Activated CD8-positive, alpha-beta memory T cell treated with anti-CD3 and anti-CD28 coated beads for 48 hours (primary cell): Measurements from ENCODE around the gene CNTFR.

Experiments used
- DNase-seq, 3 experiments: peaks; one replicate each; pipeline ENCODE4 v3.0.0-alpha.2; 2020; ENCODE audit warnings: low read depth in 2 of 3, low spot score in 2 of 3

CNTFR gene

DNA sequence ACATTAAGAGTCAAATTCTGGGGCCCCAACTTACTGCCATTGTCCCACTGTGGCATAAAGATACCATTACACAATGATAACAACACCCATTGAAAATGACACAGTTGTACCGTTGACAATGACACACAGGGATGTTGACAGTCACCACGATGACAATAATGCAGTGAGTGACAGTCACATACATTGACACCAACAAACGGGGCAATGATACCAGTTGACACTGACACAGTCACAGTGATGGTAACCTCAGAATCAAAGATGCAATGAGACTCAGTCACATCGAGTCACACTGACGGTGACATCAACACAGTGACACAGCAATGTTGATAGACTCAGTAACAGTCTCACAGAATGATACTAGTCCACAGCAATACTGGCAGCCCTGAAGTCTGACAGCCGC lies 16.9 kb downstream of the CNTFR start:
- no peak for DNase-seq

DNA sequence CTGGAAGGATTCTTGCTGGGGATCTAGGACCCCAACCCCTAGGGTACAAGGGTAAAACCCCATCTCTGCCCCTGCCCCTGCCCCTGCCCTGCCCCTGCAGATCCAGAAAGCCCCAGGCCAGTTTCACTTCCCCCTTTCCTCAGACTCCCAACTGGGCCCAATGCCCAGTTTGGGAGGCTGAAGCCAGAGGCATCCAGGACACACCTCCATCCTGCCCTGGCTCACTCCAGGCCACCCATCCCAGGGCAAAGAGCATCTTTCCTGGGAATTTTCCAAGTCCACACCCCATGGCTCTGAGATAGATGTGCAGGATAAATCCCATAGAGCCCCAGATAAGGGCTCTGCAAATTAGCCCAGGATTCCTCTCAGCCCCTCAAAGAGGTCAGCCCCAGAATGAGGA lies 17.4 kb downstream of the CNTFR start:
- DNase-seq, result no peak

DNA sequence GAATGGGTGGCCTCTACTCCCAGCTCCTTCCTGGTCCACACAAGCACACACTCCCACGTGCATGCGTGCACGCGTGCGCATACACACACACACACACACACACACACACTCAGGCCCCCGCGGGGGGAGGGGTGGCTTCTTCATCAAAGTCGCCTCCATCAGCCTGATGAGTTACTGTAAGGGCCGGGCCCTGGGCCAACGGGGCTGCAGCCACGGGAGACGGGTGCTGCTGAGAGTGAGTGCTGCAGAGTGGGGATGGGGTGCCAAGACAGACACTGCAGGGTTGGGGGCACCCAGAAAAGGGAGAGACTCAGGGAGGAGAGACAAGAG lies 18.1 kb downstream of the CNTFR start:
- no peak for DNase-seq

DNA sequence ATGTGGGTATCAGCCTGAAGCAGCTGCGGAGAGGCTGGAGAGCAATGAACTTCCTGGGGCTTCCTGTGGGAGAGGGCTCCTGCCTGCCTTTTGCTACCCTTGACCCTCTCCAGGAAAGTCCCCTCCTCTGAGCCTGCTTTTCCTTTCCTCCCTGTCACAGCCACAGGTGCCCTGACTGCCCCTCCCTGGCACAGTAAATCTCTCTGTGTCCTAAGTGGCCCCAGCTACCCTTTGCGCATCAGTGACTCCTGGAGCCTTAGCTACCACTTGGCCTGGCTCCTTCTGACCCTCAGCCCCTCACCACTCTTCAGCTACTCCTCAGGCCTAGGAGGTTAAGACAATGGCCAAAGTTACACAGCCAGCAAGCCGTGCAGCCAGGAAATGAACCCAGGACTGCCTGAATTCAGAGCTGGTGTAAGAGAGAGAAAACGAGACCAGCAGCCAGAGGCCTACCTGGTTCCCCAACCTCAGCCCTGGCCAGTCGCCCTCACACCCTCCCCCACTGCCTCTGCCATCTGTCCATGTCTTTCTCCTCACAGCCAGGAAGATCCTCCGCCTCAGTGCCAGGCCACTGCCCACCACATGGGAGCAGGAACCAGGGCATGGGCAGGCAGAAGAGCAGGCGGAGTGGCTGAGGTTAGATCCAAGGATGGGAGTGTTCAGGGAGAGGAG lies 18.6 kb downstream of the CNTFR start:
- DNase-seq, result no peak

DNA sequence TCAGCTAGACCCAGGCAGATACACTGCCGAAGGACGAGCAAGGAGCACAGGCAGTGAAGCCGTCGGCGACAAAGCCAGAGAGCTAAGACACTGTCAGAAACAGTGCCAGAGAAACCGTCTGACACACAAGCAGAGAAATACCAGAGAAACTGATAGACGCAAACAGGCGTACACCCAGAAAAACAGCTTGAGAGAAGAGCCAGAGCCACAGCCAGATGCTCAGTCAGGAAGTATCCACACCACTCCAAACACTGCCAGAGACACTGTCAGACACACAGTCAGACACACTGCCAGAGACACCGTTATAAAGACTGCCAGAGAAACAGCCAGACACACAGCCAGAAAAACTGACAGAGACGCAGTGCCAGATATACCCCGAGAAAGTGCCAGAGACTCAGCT lies 19.1 kb downstream of the CNTFR start:
- no peak for DNase-seq

- DNase-seq, result no peak
These were observed 20.8 kb downstream of the CNTFR start for GRCh38 chr9:34568774-34569173.

GRCh38 chr9:34568133-34568532 lies 21.4 kb downstream of the CNTFR start:
- no peak for DNase-seq

- no peak for DNase-seq
These were observed 22.6 kb downstream of the CNTFR start for GRCh38 chr9:34566972-34567371.

GRCh38 chr9:34566322-34566721 lies 23.2 kb downstream of the CNTFR start:
- no peak for DNase-seq

GRCh38 chr9:34565856-34566255 lies 23.7 kb downstream of the CNTFR start:
- no peak for DNase-seq

DNA sequence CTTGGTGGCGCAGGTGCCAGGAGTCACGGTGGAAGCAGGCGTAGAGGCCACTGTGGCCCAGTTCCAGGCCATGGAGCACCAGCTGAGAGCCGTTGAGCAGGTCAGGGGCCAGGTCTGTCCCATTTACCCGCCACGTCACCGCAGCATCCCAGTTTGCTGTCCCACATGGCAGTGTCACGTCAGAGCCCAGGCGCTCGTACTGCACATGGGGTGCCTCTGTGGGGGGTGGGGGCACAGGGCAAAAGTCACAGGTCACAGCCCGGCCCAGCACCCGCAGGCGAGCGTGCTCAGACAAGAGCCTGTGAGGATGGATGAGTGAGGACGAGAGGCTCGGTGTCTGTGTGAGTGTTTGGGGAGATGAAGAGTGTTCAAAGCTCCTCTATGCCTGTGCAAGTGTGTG lies 24.9 kb downstream of the CNTFR start:
- no peak for DNase-seq

DNA sequence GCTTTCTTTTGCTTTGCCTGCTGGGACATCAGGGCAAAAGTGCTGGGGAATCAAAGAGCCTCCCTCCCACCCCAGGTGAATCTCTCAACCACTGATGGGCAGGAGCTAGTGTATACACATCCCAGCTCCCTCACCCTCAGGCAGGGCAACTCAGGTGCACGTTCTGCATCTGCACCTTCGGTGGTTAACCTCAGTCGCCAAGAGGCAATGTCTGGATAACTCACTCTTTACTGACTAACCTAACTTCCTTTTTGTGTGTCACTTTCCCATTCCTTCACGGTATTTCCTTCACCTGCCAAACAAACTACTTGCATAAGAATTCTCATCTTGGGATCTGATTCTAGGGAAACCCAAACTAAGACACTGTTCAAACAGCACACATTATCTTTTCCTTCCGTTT lies 26.3 kb downstream of the CNTFR start:
- no peak for DNase-seq

- DNase-seq, result peak in 1 of 3 experiments; percentile 36
These were observed 27.3 kb downstream of the CNTFR start for GRCh38 chr9:34562135-34562745.

GRCh38 chr9:34560599-34561214 lies 28.8 kb downstream of the CNTFR start:
- DNase-seq, result no peak

DNA sequence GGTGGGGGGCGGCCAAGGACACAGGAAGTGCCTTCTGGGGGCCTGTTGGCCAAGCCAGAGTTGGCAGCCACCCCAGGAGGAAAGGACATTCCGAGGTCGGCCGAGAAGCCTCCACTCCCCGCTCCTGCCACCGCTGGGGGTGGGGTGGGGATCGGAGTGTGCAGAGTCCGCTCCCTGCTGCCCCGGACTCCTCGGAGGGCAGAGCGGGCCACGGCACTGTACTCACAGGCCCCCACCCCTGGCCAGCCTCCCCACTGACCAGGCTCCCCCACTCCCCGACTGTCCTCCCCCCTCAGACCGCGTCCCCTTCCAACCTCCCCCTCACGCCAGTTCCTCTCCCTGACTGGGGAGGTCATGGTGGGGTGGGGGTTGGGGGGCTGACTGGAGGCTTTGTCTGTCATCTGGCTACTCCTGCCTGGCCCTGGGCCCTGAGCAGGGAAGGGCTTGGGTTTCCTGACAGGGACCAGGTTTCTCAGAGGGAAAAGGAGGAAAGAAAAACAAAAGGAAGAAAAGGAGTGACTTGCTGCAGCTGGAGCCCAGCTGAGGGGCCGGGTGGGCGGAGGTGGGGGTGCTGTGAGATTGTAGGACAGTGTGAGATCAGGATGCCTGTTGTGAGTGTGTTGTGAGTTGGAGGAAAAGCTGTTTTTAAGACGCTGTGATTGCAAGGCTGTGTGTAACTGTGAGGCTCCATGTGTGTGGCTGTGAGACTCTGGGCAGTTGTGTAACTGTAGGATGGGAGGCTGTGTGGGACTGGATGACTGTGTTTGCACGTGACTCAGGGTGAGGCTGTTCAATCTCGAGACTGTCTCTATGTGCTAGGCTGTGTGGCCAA lies 29.7 kb downstream of the CNTFR start:
- no peak for DNase-seq

- no peak for DNase-seq
These were observed 30.5 kb downstream of the CNTFR start for GRCh38 chr9:34558919-34559623.

DNA sequence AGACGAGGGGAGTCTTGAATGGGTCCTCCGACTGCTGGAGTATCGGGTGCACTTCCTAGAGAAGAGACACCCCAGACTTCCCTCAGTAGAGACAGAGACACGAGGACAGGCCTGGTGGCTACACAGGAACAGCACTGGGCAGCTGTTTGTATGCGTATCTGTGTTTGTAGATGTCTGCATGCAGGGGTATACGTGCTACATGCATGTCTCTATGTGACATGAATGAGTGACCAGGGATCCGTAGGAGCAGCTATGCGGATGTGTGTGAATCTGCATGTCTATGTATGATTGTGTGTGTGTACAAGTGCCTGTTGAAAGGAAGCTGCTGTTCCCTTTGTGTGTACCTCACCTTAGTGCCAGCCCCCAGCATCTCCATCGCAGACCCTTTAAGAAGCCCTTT lies 31.2 kb downstream of the CNTFR start:
- DNase-seq, result no peak

DNA sequence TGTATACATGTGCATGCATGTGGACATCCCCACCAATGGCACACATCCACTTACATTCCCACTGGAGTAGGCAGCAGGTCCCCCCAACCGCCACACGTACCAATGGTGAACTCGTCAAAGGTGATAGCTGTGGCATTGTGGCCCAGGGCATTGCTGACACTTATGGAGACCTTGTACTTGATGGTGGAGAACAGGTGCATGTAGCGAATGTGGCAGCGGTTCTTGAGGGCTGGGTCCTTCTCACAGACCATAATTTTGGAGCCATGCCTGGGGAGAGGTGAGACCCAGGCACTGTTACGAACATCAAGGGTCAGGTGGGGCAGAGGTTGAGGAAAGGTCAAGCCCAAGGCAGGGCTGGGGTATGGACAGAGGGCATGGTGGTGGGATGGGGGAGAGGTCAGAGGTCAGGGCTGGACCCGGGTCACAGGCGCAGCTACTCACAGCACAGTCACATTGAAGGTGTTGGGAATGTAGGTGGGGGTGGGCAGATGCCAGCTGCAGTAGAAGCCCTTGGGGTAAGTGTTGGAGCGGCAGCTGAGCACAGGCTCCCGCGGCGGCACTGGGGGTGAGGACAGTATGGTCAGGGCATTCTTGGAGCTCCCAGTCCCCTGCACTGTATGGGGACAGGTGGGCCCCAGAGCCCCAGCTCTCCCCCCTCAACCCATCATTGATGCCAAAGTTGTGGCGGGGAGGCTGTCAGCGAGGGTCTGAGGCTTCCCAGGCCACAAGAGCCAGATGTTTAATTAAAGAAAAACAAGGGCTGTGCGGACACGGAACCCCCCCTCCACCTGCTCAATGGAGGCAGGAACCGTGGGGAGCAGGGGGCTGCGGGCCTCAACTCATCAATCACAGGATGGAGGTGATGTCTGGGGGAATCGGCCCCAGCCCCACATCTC lies 31.9 kb downstream of the CNTFR start:
- no peak for DNase-seq

DNA sequence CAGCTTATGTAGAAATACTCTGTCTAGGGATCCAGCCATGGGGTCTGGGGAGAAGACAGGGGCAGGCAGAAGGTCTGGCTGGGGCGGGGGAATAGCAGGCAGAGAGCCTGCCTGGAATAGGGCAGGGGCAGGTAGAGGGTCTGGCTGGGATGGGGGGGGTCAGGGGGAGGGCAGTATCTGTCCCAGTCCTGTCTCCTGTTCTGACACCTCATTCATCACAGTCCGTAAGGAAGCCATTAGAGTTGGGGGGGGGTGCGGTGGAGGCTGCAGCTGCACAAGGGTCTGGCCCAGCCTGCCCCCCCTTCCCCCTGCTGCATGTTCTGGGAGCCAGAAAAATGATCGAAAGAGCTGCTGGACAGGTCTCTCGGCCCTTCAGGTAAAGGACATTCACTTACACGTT lies 32.6 kb downstream of the CNTFR start:
- no peak for DNase-seq

GRCh38 chr9:34555936-34556525 lies 33.5 kb downstream of the CNTFR start:
- no peak for DNase-seq
